ENCODE data around the gene ZNF611.

DNA sequence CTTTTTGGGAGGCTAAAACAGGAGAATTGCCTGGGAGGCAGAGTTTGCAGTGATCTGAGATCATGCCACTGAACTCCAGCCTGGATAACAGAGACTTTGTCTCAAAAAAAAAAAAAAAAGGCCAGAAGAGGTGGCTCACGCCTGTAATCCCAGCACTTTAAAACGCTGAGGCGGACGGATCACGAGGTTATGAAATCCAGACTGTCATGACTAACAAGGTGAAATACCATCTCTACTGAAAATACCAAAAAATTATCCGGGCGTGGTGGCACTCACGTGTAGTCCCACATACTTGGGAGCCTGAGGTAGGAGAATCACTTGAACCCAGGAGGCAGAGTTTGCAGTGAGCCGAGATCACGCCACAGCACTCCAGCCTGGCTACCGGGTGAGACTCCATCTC, 39.9 kb downstream of the ZNF611 start:
- TF ChIP-seq EP300 (IDR thresholded peaks at IDR 0.05; ENCODE audit: borderline replicate concordance) (no peak), CEBPB (IDR thresholded peaks at IDR 0.05) (no peak), ZBTB7A (IDR thresholded peaks at IDR 0.05; ENCODE audit: low read depth) (no peak), CREB1 (IDR thresholded peaks at IDR 0.05; ENCODE audit: low read depth) (no peak)
- TF ChIP-seq, protein P1, sequence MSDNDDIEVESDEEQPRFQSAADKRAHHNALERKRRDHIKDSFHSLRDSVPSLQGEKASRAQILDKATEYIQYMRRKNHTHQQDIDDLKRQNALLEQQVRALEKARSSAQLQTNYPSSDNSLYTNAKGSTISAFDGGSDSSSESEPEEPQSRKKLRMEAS (IDR thresholded peaks at IDR 0.05), result no peak
- TF ChIP-seq, protein P2, sequence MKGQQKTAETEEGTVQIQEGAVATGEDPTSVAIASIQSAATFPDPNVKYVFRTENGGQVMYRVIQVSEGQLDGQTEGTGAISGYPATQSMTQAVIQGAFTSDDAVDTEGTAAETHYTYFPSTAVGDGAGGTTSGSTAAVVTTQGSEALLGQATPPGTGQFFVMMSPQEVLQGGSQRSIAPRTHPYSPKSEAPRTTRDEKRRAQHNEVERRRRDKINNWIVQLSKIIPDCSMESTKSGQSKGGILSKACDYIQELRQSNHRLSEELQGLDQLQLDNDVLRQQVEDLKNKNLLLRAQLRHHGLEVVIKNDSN (IDR thresholded peaks at IDR 0.05), result no peak

Measured in Ishikawa (cell line).